Right lobe of liver (tissue), 4 donors: ENCODE results near the gene KCNT2.
"Not testable (repeated sequence)": the region's sequence is repeated elsewhere in the genome, so short reads cannot be mapped to it uniquely, and the experiment has no call there.

ENCODE experiments used
- CTCF ChIP-seq, 4 donors: fragments of 200-600 bp in 3 of 4; fragments of 450-650 bp in 1 of 4; IDR thresholded peaks; one replicate each; pipeline versions ENCODE4 v1.5.1 to v1.8.0; 2016 to 2022; ENCODE audit warnings: antibody characterized with exemption in 4 of 4, mild to moderate bottlenecking in 2 of 4
- POLR2A ChIP-seq: fragments of 450-650 bp; IDR thresholded peaks from one replicate; pipeline ENCODE4 v1.6.1; 2017; ENCODE audit warnings: antibody characterized with exemption, mild to moderate bottlenecking
- donor health status: DM: no; HTN: no; CAD: no.
- donor health status: DM: no; HTN: no; CAD: no.
- donor health status: DM: no; HTN: yes; CAD: no.

DNA sequence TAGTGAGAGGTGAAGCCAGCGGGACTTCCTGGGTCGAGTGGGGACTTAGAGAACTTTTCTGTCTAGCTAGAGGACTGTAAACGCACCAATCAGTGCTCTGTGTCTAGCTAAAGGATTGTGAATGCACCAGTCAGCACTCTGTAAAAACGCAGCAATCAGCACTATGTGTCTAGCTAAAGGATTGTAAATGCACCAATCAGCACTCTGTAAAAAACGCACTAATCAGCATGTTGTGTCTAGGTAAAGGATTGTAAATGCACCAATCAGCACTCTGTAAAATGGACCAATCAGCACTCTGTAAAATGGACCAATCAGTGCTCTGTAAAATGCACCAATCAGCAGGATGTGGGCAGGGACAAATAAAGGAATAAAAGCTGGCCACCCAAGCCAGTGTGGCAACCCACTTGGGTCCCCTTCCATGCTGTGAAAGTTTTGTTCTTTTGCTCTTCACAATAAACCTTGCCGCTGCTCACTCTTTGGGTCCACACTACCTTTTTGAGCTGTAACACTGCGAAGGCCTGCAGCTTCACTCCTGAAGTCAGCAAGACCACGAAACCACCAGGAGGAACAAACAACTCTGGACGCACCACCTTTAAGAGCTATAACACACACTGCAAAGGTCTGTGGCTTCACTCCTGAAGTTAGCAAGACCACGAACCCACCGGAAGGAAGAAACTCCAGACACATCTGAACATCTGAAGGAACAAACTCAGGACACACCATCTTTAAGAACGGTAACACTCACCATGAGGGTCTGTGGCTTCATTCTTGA lies 85.5 kb downstream of the KCNT2 start:
- TF ChIP-seq CTCF (IDR thresholded peaks at IDR 0.05); POLR2A: not testable (repeated sequence)
